Kidney epithelial cell (primary cell): ENCODE data around the gene CNTF. TPM values are rescaled to one million over a fixed set of nuclear protein-coding genes. Genes with fewer than 3 reads are reported as not detected.

Experiments
- DNase-seq: peaks from one replicate; pipeline ENCODE4 v3.0.0-alpha.2; 2010; ENCODE audit warnings: low read depth
- H3K27me3 ChIP-seq: 2 replicates; pipeline ENCODE4 v1.6.0; 2011; ENCODE audit warnings: low read length; ENCODE audit not compliant: control insufficient read depth, insufficient read depth
- H3K36me3 ChIP-seq: 2 replicates; pipeline ENCODE4 v1.5.1; 2011; ENCODE audit warnings: low read length; ENCODE audit not compliant: control insufficient read depth, insufficient read depth
- H3K4me3 ChIP-seq: 2 replicates; pipeline ENCODE4 v1.5.1; 2011; ENCODE audit warnings: low read depth, mild to moderate bottlenecking, control low read depth, low read length
- total RNA-seq: library from RNA; depleted of rRNA; stranded (reverse); fragments of >200 nt; gene quantifications from 2 replicates; pipeline ENCODE4 v1.2.3, GENCODE V29; 2015
- TF ChIP-seq, protein P1 (sequence below): IDR thresholded peaks from 2 replicates; pipeline ENCODE4 v1.5.1; 2011; ENCODE audit warnings: mild to moderate bottlenecking, moderate library complexity, low read length, control low read depth, inconsistent platforms; ENCODE audit not compliant: insufficient read depth, poor library complexity, severe bottlenecking

Gene CNTF
- total RNA-seq, 1 donor from 2014 or later: 1.1 TPM

DNA sequence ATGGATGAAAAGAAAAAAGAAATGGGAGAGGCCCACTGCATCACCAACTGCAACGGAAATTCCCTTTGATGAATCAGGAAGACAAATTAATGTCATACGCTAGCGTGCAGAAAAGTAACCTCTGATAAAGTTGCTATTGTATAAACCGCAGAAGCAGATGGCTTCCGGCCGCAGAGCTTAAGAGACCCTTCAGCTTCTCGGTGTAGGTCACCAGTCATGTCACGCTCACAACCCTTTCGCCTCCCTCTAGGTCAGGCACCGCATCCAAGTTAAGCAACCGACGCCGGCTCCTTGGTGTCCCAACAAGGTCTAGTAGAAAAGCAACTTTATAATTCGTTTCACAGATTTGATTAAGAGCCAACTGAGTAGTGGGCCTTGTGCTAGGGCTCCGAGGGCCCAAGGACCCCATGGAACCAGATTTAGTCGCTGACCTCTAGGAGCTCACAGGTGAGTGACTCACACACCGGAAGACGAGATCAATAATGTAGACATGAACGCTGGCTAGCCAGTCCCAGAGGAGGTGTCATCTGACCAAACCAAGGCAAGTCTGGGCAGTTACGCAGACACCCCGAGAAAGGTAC is 44.8 kb upstream of the CNTF start:
- TF ChIP-seq, protein P1, sequence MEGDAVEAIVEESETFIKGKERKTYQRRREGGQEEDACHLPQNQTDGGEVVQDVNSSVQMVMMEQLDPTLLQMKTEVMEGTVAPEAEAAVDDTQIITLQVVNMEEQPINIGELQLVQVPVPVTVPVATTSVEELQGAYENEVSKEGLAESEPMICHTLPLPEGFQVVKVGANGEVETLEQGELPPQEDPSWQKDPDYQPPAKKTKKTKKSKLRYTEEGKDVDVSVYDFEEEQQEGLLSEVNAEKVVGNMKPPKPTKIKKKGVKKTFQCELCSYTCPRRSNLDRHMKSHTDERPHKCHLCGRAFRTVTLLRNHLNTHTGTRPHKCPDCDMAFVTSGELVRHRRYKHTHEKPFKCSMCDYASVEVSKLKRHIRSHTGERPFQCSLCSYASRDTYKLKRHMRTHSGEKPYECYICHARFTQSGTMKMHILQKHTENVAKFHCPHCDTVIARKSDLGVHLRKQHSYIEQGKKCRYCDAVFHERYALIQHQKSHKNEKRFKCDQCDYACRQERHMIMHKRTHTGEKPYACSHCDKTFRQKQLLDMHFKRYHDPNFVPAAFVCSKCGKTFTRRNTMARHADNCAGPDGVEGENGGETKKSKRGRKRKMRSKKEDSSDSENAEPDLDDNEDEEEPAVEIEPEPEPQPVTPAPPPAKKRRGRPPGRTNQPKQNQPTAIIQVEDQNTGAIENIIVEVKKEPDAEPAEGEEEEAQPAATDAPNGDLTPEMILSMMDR: no peak
- H3K4me3 ChIP-seq: peak overlapping the region; percentile 100
- H3K36me3 ChIP-seq: no peaks in the 10 kb centered on the region
- DNase-seq: no peak
- H3K27me3 ChIP-seq: no peaks in the 10 kb centered on the region

DNA sequence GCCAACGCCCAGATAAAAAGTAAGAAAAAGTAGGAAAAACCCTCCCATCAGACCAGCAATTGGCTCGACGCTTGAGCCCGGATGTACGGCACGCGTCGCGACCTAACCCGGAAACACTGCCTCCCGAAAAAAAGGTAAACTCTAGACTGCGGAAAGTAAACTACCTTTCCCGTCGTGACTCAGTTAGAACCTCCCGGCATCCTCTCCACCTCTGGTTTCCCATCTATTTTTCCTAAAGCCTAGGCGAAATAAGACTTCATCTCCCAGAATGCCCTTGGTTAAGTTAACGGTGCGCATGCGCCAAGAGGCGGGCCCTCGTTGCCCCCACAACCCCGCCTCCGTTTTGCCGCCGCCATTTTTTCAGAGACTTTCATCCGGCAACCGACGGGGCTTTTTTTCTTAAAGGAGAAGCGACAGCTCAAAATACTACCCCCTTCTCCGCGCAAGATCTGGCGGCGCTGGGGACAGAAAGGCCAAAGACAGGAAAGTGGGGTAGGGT is 44.3 kb upstream of the CNTF start:
- peak; percentile 95 for DNase-seq
- TF ChIP-seq, protein P1: no peak
- no peaks in the 10 kb centered on the region for H3K36me3 ChIP-seq
- H3K4me3 ChIP-seq: peak overlapping the region; percentile 100
- no peaks in the 10 kb centered on the region for H3K27me3 ChIP-seq

DNA sequence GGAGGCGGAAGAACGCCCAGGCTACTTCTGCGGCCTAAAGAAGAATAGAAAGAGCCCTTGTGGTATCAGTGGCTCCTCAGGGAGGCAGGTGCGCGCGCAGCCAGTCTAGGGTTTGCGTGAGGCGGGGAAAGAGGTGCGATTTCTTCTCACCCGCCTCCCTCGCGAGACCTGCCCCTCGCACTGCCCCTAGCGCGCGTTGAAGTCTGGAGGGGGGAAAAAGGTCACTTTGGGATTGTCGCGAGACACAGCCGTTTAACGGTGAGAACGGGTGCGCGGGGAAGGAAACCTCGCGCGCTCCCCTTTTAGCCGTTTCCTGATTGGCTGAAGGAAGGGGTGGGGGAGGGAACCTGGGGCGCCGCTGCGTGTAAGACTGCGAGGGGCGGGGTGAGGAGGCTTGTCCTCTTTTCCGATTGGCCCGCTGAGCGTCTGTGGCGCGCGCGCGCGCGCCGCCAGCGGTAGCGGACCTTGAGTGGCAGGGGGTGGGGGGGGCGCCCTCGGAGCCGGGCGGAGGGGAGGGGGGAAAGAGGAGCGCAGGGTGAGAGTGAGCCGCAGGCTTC is 43.8 kb upstream of the CNTF start, which contains the start of gene ZFP91:
Gene ZFP91 (plus strand): TSS at position 429 of the 557 bp plus-strand sequence. CDS start 219 bp downstream, outside the sequence.
- peak; percentile 89 for DNase-seq
- Histone ChIP-seq H3K4me3 (peak within 1 kb of the TSS; percentile 100), H3K36me3 (no peaks in the 10 kb centered on the region), H3K27me3 (no peaks in the 10 kb centered on the region)
- TF ChIP-seq, protein P1: no peak

DNA sequence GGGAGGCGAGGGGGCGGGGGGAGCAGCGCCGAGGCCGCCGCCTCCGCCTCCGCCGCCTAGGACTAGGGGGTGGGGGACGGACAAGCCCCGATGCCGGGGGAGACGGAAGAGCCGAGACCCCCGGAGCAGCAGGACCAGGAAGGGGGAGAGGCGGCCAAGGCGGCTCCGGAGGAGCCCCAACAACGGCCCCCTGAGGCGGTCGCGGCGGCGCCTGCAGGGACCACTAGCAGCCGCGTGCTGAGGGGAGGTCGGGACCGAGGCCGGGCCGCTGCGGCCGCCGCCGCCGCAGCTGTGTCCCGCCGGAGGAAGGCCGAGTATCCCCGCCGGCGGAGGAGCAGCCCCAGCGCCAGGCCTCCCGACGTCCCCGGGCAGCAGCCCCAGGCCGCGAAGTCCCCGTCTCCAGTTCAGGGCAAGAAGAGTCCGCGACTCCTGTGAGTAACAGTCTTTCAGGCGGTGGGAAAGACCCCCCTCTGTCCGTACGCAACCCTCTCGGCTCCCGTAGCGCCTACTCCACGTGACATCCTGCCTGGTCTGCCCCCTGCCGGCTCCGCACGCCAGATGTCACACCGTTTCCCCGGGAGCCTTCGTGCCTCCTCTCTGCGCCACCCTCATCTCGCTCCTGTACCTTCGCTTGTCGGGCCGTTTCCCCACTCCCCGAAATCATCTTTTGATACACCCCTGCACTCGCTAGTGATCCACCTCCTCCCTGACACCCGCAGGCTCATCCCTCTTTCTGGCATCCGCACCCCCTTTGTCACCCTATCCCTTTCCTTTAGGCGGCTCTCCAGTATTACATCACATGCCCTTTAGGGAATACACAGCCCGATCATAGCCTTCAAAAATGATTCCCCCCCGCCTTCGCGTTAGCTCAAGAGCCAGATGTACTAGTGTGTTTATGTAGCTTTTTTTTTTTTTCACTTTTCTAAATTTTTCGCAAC is 43.0 kb upstream of the CNTF start:
- TF ChIP-seq, protein P1: peak; percentile 92
- H3K4me3 ChIP-seq: peak overlapping the region; percentile 100

DNA sequence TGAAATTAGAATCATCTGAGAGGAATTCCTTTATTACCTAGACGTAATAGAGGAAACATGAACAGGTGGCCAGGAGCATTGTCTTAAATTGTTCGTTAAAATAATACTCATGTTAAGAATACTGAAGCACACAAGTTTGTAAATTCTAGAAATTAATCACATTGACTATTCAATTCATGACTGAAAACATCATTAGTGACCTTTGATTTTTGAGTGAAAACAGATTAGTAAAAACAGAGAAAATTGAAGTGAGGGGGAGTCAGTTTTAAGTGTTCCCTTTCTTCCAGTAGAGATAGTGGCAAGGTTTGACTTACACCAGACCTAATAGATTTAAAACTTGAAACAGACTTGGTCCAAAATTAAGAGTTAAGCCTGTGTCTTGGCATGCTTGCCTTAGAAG is 42.2 kb upstream of the CNTF start:
- Histone ChIP-seq H3K27me3 (no peaks in the 10 kb centered on the region), H3K4me3 (peak overlapping the region; percentile 100), H3K36me3 (no peaks in the 10 kb centered on the region)
- TF ChIP-seq, protein P1: no peak
- no peak for DNase-seq

More for the DNA sequence above, 43.0 kb upstream of the CNTF start:
- no peak for DNase-seq
- Histone ChIP-seq H3K27me3 (no peaks in the 10 kb centered on the region), H3K36me3 (no peaks in the 10 kb centered on the region)
